Activated CD8-positive, alpha-beta T cell treated with anti-CD3 and anti-CD28 coated beads, Interleukin-2, amount 10 ng/mL, durations not matched to agents 7 days and 5 days (primary cell): ENCODE measurements around the gene LRIF1. TPM values are rescaled to one million over a fixed set of nuclear protein-coding genes. Genes with fewer than 3 reads are reported as not detected.

Experiments used
- total RNA-seq, 2 experiments: library from RNA; stranded (reverse); gene quantifications; one replicate each; pipeline ENCODE4 v1.2.3, GENCODE V29; 2021

Gene LRIF1
- total RNA-seq, 2 experiments from 2014 or later: 19.6 to 20.9 TPM

Other genes with a start within 250 kb of the LRIF1 start
- gene CD53, start 90.8 kb downstream of the LRIF1 start, total RNA-seq: 100 to 1,000 TPM; 392 to 404 TPM
- gene DRAM2, start 176.2 kb upstream of the LRIF1 start, total RNA-seq: 10 to 100 TPM; 27.5 to 29.3 TPM
- gene CEPT1, start 176.3 kb upstream of the LRIF1 start, total RNA-seq: 10 to 100 TPM; 36.6 to 37.5 TPM
- 100 to 1,000 TPM; 262 to 275 TPM for gene DENND2D, start 236.7 kb upstream of the LRIF1 start, total RNA-seq